IMR-90 (cell line): Measurements from ENCODE around the gene ANKRD31. TPM values are rescaled to one million over a fixed set of nuclear protein-coding genes. Genes with fewer than 3 reads are reported as not detected.

Source experiments
- ATAC-seq: fragments of 200-7000 bp; cut with Tn5 transposase; 2 replicates; pipeline ENCODE4 v1.9.1; 2020; ENCODE audit warnings: low read depth, mild to moderate bottlenecking, moderate library complexity
- BruUV-seq: library from RNA; stranded (reverse); fragments of 400-500 nt; replicated peaks from 2 replicates; lab custom pipeline; 2021; lab: Mats Ljungman, UMichigan
- CTCF ChIA-PET: fragments of 300-600 bp; formaldehyde crosslinking; extraction: SDS; loops from one replicate; lab custom pipeline; 2021; ENCODE audit warnings: antibody characterized with exemption; lab: Yijun Ruan, JAX
- POLR2A ChIA-PET: fragments of 300-600 bp; sonication (Branson Sonifier 250); formaldehyde crosslinking; loops from one replicate; lab custom pipeline; 2022; ENCODE audit warnings: antibody characterized with exemption; ENCODE audit not compliant: unreplicated experiment; lab: Charles Lee
- DNase-seq: peaks from one replicate; pipeline ENCODE4 v3.0.0; 2013
- H2AFZ ChIP-seq: replicated peaks from 2 replicates; pipeline ENCODE3; 2013; ENCODE audit warnings: low read length, mild to moderate bottlenecking; ENCODE audit not compliant: poor library complexity
- H2AK5ac ChIP-seq: 2 replicates; pipeline ENCODE4 v1.6.1; 2013; ENCODE audit warnings: low read depth, low read length, inconsistent platforms
- H2AK9ac ChIP-seq: replicated peaks from 2 replicates; pipeline ENCODE3; 2013; ENCODE audit warnings: mild to moderate bottlenecking, low read depth, low read length, moderate library complexity; ENCODE audit not compliant: poor library complexity
- H2BK120ac ChIP-seq: 2 replicates; pipeline ENCODE4 v1.6.1; 2013; ENCODE audit warnings: low read depth, low read length, inconsistent platforms
- H2BK15ac ChIP-seq: 3 replicates; pipeline ENCODE4 v1.6.1; 2013; ENCODE audit warnings: low read depth, low read length, inconsistent platforms
- H2BK20ac ChIP-seq: 2 replicates; pipeline ENCODE4 v1.6.1; 2013; ENCODE audit warnings: low read depth, mild to moderate bottlenecking, inconsistent platforms, low read length, moderate library complexity
- H2BK5ac ChIP-seq: 2 replicates; pipeline ENCODE4 v1.6.1; 2013; ENCODE audit warnings: mild to moderate bottlenecking, low read depth, low read length, inconsistent platforms; ENCODE audit not compliant: poor library complexity, severe bottlenecking
- H3K14ac ChIP-seq: replicated peaks from 2 replicates; pipeline ENCODE4 v1.6.1; 2013; ENCODE audit warnings: low read depth, low read length, inconsistent platforms
- H3K18ac ChIP-seq: 2 replicates; pipeline ENCODE4 v1.6.1; 2013; ENCODE audit warnings: low read depth, low read length, control low read depth
- H3K23ac ChIP-seq: 2 replicates; pipeline ENCODE4 v1.6.1; 2013; ENCODE audit warnings: low read depth, low read length, inconsistent platforms
- H3K27ac ChIP-seq: 2 replicates; pipeline ENCODE4 v1.5.1; 2013; ENCODE audit warnings: mild to moderate bottlenecking, control low read depth, low read length; ENCODE audit not compliant: insufficient read depth
- H3K27me3 ChIP-seq: 2 replicates; pipeline ENCODE4 v1.6.1; 2013; ENCODE audit warnings: low read length; ENCODE audit not compliant: control insufficient read depth, insufficient read depth
- H3K36me3 ChIP-seq: 2 replicates; pipeline ENCODE4 v1.6.1; 2013; ENCODE audit warnings: low read length, mixed read lengths; ENCODE audit not compliant: control insufficient read depth, insufficient read depth
- H3K4ac ChIP-seq: 2 replicates; pipeline ENCODE4 v1.6.1; 2013; ENCODE audit warnings: low read depth, low read length, inconsistent platforms
- H3K4me1 ChIP-seq: 2 replicates; pipeline ENCODE4 v1.6.1; 2013; ENCODE audit warnings: low read length, mixed read lengths; ENCODE audit not compliant: control insufficient read depth, insufficient read depth
- H3K4me2 ChIP-seq: 2 replicates; pipeline ENCODE4 v1.6.1; 2013; ENCODE audit warnings: low read depth, mild to moderate bottlenecking, control low read depth, low read length, moderate library complexity
- H3K4me3 ChIP-seq: 2 replicates; pipeline ENCODE4 v1.5.1; 2013; ENCODE audit warnings: low read depth, mild to moderate bottlenecking, control low read depth, low read length, moderate library complexity; ENCODE audit not compliant: insufficient read depth
- H3K56ac ChIP-seq: 2 replicates; pipeline ENCODE4 v1.6.1; 2013; ENCODE audit warnings: low read length, inconsistent platforms; ENCODE audit not compliant: insufficient read depth; ENCODE audit errors: extremely low read depth
- H3K79me1 ChIP-seq, 2 experiments: 2 replicates each; pipeline ENCODE4 v1.6.1; 2013; ENCODE audit warnings: low read length in 2 of 2, inconsistent platforms in 1 of 2, low read depth in 1 of 2
- H3K9ac ChIP-seq: 2 replicates; pipeline ENCODE4 v1.6.1; 2013; ENCODE audit warnings: low read depth, low read length, control low read depth
- H3K9me1 ChIP-seq: 2 replicates; pipeline ENCODE4 v1.6.1; 2013; ENCODE audit warnings: low read length, inconsistent platforms; ENCODE audit not compliant: insufficient read depth
- H3K9me3 ChIP-seq: 2 replicates; pipeline ENCODE4 v1.6.1; 2013; ENCODE audit warnings: low read length; ENCODE audit not compliant: control insufficient read depth, insufficient read depth
- H4K20me1 ChIP-seq: 2 replicates; pipeline ENCODE4 v1.6.1; 2013; ENCODE audit warnings: low read length, inconsistent platforms; ENCODE audit not compliant: insufficient read depth
- H4K5ac ChIP-seq: 2 replicates; pipeline ENCODE4 v1.6.1; 2013; ENCODE audit warnings: mild to moderate bottlenecking, low read depth, low read length, control low read depth
- H4K8ac ChIP-seq, 2 experiments: 2 replicates each; pipeline ENCODE4 v1.6.1; 2013; ENCODE audit warnings: low read depth in 2 of 2, low read length in 2 of 2, control low read depth in 1 of 2, inconsistent platforms in 1 of 2
- H4K91ac ChIP-seq: 2 replicates; pipeline ENCODE4 v1.6.1; 2013; ENCODE audit warnings: low read depth, low read length, inconsistent platforms; ENCODE audit not compliant: insufficient read depth
- ELK1 ChIP-seq: fragments of 150-350 bp; IDR thresholded peaks from 2 replicates; pipeline ENCODE4 v1.6.1; 2016; ENCODE audit warnings: low read depth, mild to moderate bottlenecking, low read length, moderate library complexity, borderline replicate concordance
- FOS ChIP-seq: fragments of 150-350 bp; IDR thresholded peaks from 2 replicates; pipeline ENCODE4 v1.6.1; 2016; ENCODE audit warnings: low read depth, low read length
- MAFK ChIP-seq: IDR thresholded peaks from 2 replicates; pipeline ENCODE4 v1.6.1; 2012; ENCODE audit warnings: low read depth, low read length, improper control_type of control experiment
- dilution Hi-C: fragments of 300-500 bp; cut with HindIII; formaldehyde crosslinking; loops from one replicate; pipeline ENCODE4 v1.14.3; 2018; ENCODE audit warnings: low sequenced_read_pairs; ENCODE audit not compliant: unreplicated experiment
- in situ Hi-C: fragments of 300-500 bp; cut with MboI; formaldehyde crosslinking; loops from 3 replicates; pipeline ENCODE4 v1.14.3; 2019; ENCODE audit warnings: low sequenced_read_pairs, inconsistent platforms, mixed read lengths
- intact Hi-C: fragments of 100-400 bp; cut with micrococcal nuclease; formaldehyde crosslinking; loops from 2 replicates; pipeline ENCODE4 v1.10.0; 2022
- polyA plus RNA-seq, 3 experiments: library from polyadenylated mRNA; depleted of rRNA; stranded (reverse); fragments of >200 nt; gene quantifications; 2 replicates each; pipeline ENCODE4 v1.2.3, GENCODE V29; 2012; ENCODE audit warnings: low replicate concordance in 1 of 3
- total RNA-seq: library from RNA; depleted of rRNA; stranded (reverse); fragments of >200 nt; gene quantifications from 2 replicates; pipeline ENCODE4 v1.2.3, GENCODE V29; 2012

The ANKRD31 gene
- total and polyA plus RNA-seq, 2 of the 4 experiments (the other 2 are of a cell fraction) = under 0.01 to 0.02 TPM

GRCh38 chr5:75152860-75153259, 83.8 kb downstream of the ANKRD31 start:
- DNase-seq (no peak), ATAC-seq (no peak)
- TF ChIP-seq FOS (no peak), ELK1 (no peak), MAFK (peak; percentile 82)
- intact Hi-C loops = no loop called here
- H2AK9ac ChIP-seq = no peak overlapping the region
- H2AFZ ChIP-seq = no peak overlapping the region
- no peak overlapping the region for H3K4me3 ChIP-seq
- no peak overlapping the region for H4K91ac ChIP-seq
- no peak overlapping the region for H2BK20ac ChIP-seq
- no peaks in the 10 kb centered on the region for H3K27me3 ChIP-seq
- no peak overlapping the region for H2BK5ac ChIP-seq
- H3K27ac ChIP-seq = no peak overlapping the region
- H3K56ac ChIP-seq = no peak overlapping the region
- H4K8ac ChIP-seq = no peak overlapping the region
- H3K9me3 ChIP-seq = no peaks in the 10 kb centered on the region
- H3K4me1 ChIP-seq = no peaks in the 10 kb centered on the region
- no peak overlapping the region for H3K4me2 ChIP-seq
- in situ Hi-C loops = no loop called here
- dilution Hi-C loops = no loop called here
- H3K9ac ChIP-seq = no peak overlapping the region
- no peak overlapping the region for H2BK15ac ChIP-seq
- H3K36me3 ChIP-seq = no peaks in the 10 kb centered on the region
- POLR2A ChIA-PET = no interaction called here
- no peak overlapping the region for H2AK5ac ChIP-seq
- no peak overlapping the region for H4K5ac ChIP-seq
- CTCF ChIA-PET = no interaction called here
- H3K4ac ChIP-seq = no peak overlapping the region
- H3K9me1 ChIP-seq = no peaks in the 10 kb centered on the region
- H3K14ac ChIP-seq = no peak overlapping the region
- no TSS peak for BruUV-seq
- no peak overlapping the region for H2BK120ac ChIP-seq
- H4K20me1 ChIP-seq = no peaks in the 10 kb centered on the region
- no peak overlapping the region for H3K18ac ChIP-seq
- no peak overlapping the region for H3K23ac ChIP-seq
- H3K79me1 ChIP-seq = no peaks in the 10 kb centered on the region
